Mesendoderm (in vitro differentiated cells): ENCODE measurements around the gene IL17REL.

ENCODE experiments used
- DNase-seq: peaks from one replicate; pipeline ENCODE4 v3.0.0; 2013
- H2AK5ac ChIP-seq: 2 replicates; pipeline ENCODE4 v1.6.1; 2013; ENCODE audit warnings: low read length, inconsistent platforms
- H2BK120ac ChIP-seq: 2 replicates; pipeline ENCODE4 v1.6.1; 2013; ENCODE audit warnings: low read depth, mild to moderate bottlenecking, low read length, moderate library complexity, mixed read lengths
- H2BK15ac ChIP-seq: replicated peaks from 2 replicates; pipeline ENCODE4 v1.6.1; 2013; ENCODE audit warnings: low read depth, mild to moderate bottlenecking, moderate library complexity
- H2BK5ac ChIP-seq: 2 replicates; pipeline ENCODE4 v1.6.1; 2013; ENCODE audit warnings: low read length, inconsistent platforms
- H3K18ac ChIP-seq: 2 replicates; pipeline ENCODE4 v1.6.1; 2013; ENCODE audit warnings: mild to moderate bottlenecking, low read length, mixed read lengths
- H3K23ac ChIP-seq: one replicate; pipeline ENCODE4 v1.6.1; 2013; ENCODE audit warnings: low read length
- H3K27ac ChIP-seq: 2 replicates; pipeline ENCODE4 v1.5.1; 2013; ENCODE audit warnings: low read depth, mild to moderate bottlenecking, inconsistent platforms, low read length, moderate library complexity
- H3K27me3 ChIP-seq: 2 replicates; pipeline ENCODE4 v1.6.1; 2013; ENCODE audit warnings: low read length, control low read depth, mild to moderate bottlenecking, inconsistent platforms; ENCODE audit not compliant: insufficient read depth, poor library complexity
- H3K36me3 ChIP-seq: 2 replicates; pipeline ENCODE4 v1.6.1; 2013; ENCODE audit warnings: low read length, inconsistent platforms; ENCODE audit not compliant: control insufficient read depth, insufficient read depth
- H3K4ac ChIP-seq: one replicate; pipeline ENCODE4 v1.6.1; 2013; ENCODE audit warnings: low read depth, mild to moderate bottlenecking, low read length, moderate library complexity
- H3K4me1 ChIP-seq: 2 replicates; pipeline ENCODE4 v1.6.1; 2013; ENCODE audit warnings: low read depth, low read length, inconsistent platforms; ENCODE audit not compliant: control insufficient read depth
- H3K4me2 ChIP-seq: 2 replicates; pipeline ENCODE4 v1.6.1; 2013; ENCODE audit warnings: low read length
- H3K4me3 ChIP-seq: 2 replicates; pipeline ENCODE4 v1.5.1; 2013; ENCODE audit warnings: mild to moderate bottlenecking, low read length
- H3K56ac ChIP-seq: one replicate; pipeline ENCODE4 v1.6.1; 2013; ENCODE audit warnings: low read length
- H3K79me1 ChIP-seq: 2 replicates; pipeline ENCODE4 v1.6.1; 2013; ENCODE audit warnings: low read length, inconsistent platforms
- H3K79me2 ChIP-seq: 2 replicates; pipeline ENCODE4 v1.6.1; 2013; ENCODE audit warnings: mild to moderate bottlenecking, low read length; ENCODE audit not compliant: control insufficient read depth, insufficient read depth
- H3K9ac ChIP-seq: 2 replicates; pipeline ENCODE4 v1.6.1; 2013; ENCODE audit warnings: low read length, inconsistent platforms
- H4K5ac ChIP-seq: one replicate; pipeline ENCODE4 v1.6.1; 2013; ENCODE audit warnings: low read length
- H4K8ac ChIP-seq: one replicate; pipeline ENCODE4 v1.6.1; 2013; ENCODE audit warnings: low read depth, mild to moderate bottlenecking, control low read depth, low read length, moderate library complexity
- WGBS: extraction: QIAGEN DNeasy Blood & Tissue Kit; methylation state at CpG from one replicate; pipeline ENCODE4 v1.1.7; 2013; ENCODE audit warnings: low lambda C conversion rate, missing lambda C conversion rate; ENCODE audit not compliant: insufficient coverage; ENCODE audit errors: extremely low coverage; 5-methylcytosine and 5-hydroxymethylcytosine counted together

IL17REL gene

DNA sequence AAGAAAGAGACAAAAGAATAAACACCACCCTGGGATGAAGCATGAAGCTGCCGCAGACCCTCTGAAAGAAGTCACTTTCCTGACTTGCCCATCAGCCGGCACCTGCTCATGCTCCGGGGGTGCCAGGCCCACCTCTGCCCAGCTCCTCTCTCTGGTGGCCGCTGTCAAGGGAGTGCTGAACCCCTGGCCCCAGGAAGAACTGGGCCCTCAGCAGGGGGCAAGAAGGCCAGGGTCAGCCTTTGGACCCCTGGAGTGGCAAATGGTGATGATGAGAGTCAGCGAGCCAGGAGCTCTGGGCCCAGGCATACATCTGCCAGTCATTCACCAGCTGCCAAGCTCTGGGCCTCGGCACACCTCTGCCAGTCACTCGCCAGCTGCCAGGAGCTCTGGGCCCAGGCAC, 28.2 kb upstream of the IL17REL start:
- Histone ChIP-seq H3K36me3 (no peaks in the 10 kb centered on the region), H3K4me1 (no peaks in the 10 kb centered on the region), H4K8ac (no peak overlapping the region), H2BK120ac (no peak overlapping the region), H2BK15ac (no peak overlapping the region), H3K79me2 (no peaks in the 10 kb centered on the region), H3K23ac (no peak overlapping the region), H3K79me1 (no peaks in the 10 kb centered on the region), H3K4me3 (no peak overlapping the region), H3K4me2 (no peak overlapping the region), H3K4ac (no peak overlapping the region), H3K9ac (no peak overlapping the region), H2BK5ac (no peak overlapping the region), H3K27me3 (no peaks in the 10 kb centered on the region), H3K18ac (no peak overlapping the region), H3K56ac (no peak overlapping the region), H4K5ac (no peak overlapping the region), H2AK5ac (no peak overlapping the region), H3K27ac (no peak overlapping the region)
- DNase-seq = no peak
- no CpG with 5 or more reads among the region's 7 CpGs for WGBS

GRCh38 chr22:50039669-50040443, 27.3 kb upstream of the IL17REL start:
- no peaks in the 10 kb centered on the region for H3K4me1 ChIP-seq
- H4K8ac ChIP-seq = no peak overlapping the region
- no peak overlapping the region for H3K4me2 ChIP-seq
- no peak for DNase-seq
- H3K18ac ChIP-seq = no peak overlapping the region
- no peak overlapping the region for H3K9ac ChIP-seq
- H3K79me1 ChIP-seq = no peaks in the 10 kb centered on the region
- H2BK15ac ChIP-seq = no peak overlapping the region
- no CpG with 5 or more reads among the region's 29 CpGs for WGBS
- H2BK120ac ChIP-seq = no peak overlapping the region
- no peak overlapping the region for H3K4ac ChIP-seq
- H3K23ac ChIP-seq = peak overlapping the region; percentile 30
- no peaks in the 10 kb centered on the region for H3K36me3 ChIP-seq
- H3K27me3 ChIP-seq = no peaks in the 10 kb centered on the region
- no peak overlapping the region for H3K56ac ChIP-seq
- no peak overlapping the region for H3K27ac ChIP-seq
- H2AK5ac ChIP-seq = no peak overlapping the region
- H3K79me2 ChIP-seq = no peaks in the 10 kb centered on the region
- H4K5ac ChIP-seq = no peak overlapping the region
- no peak overlapping the region for H3K4me3 ChIP-seq
- H2BK5ac ChIP-seq = no peak overlapping the region

DNA sequence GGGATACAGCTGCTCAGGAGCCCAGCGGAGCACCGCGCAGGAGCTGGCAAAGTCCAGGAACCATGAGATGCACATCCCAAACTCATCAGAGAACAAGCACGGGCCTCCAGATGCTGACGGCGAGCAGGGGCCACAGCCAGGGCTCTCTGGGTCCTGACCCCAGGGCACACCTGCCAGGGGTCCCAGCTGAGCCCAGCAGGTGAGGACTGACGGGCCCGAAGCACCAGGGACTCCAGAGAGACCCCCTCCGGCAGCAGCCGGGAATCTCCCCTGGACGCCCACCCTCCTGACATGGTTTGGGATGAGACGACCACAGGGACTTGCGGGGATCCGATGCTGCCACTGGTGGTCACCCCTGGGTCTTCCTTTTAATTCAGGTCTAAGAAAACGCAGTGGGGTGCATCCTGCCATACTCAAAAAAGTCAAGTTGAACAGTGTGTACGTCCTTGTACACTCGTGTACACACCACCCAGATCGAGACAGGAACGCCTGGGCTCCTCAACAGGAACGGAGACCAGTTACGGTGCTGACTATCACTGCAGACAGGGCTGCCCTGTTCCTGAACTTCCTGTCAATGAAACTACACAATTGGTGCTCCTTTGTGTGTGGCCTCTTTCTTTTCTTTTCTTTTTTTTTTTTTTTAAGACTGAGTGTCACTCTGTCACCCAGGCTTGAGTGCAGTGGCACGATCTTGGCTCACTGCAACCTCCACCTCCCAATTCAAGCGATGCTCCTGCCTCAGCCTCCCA, 23.6 kb upstream of the IL17REL start:
- Histone ChIP-seq H3K4ac (no peak overlapping the region), H2BK120ac (no peak overlapping the region), H3K27me3 (no peaks in the 10 kb centered on the region), H3K9ac (no peak overlapping the region), H4K8ac (no peak overlapping the region), H3K23ac (no peak overlapping the region), H2BK5ac (no peak overlapping the region), H3K79me1 (no peaks in the 10 kb centered on the region), H4K5ac (no peak overlapping the region), H3K27ac (no peak overlapping the region), H3K4me1 (no peaks in the 10 kb centered on the region), H3K4me3 (no peak overlapping the region), H3K36me3 (no peaks in the 10 kb centered on the region), H3K56ac (no peak overlapping the region), H3K4me2 (no peak overlapping the region), H3K79me2 (no peaks in the 10 kb centered on the region), H2AK5ac (no peak overlapping the region), H2BK15ac (no peak overlapping the region), H3K18ac (no peak overlapping the region)
- no peak for DNase-seq
- WGBS = no CpG with 5 or more reads among the region's 23 CpGs

DNA sequence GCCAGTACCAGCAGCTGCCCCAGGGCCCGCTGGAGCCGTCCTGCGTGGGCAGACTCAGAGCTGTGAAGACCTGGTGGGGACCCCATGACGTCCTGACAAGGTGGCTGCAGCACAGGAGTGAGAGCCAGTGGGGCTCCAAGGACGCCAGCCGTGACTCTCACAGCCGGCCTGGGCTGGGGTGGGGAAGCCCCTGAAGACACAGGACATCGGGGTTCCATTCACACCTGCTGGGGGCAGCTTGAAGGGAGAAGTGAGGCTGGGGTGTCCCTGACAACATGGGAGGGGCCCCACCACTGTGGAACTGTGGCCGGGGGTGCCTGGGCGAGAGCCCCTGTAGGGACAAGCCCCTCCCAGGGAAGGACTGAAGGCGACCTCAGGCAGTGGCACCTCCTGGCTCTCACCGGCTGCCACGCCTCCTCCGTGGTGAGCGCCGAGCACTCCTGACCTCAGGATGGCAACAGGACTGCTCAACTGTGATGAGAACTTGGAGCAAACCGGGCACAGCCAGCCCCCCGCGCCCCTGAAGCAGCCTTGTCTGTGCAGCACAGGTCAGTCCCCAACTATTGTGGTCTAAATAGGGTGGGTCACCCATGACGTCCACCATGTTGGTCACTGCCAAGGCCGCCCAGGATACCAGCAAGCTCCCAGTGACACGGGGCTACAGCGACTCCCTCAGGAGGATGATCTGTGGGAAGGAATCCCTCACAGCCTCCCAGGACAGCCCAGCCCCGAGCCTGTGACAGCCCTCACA, 22.7 kb upstream of the IL17REL start:
- WGBS = no CpG with 5 or more reads among the region's 24 CpGs

GRCh38 chr22:50034126-50035081, 21.8 kb upstream of the IL17REL start:
- Histone ChIP-seq H2AK5ac (no peak overlapping the region), H3K79me2 (no peaks in the 10 kb centered on the region), H3K27me3 (no peaks in the 10 kb centered on the region), H3K23ac (no peak overlapping the region), H3K4ac (no peak overlapping the region), H3K9ac (no peak overlapping the region), H3K4me1 (no peaks in the 10 kb centered on the region), H3K4me2 (no peak overlapping the region), H3K36me3 (no peaks in the 10 kb centered on the region), H4K8ac (no peak overlapping the region), H2BK5ac (no peak overlapping the region), H4K5ac (no peak overlapping the region), H3K4me3 (no peak overlapping the region), H2BK120ac (no peak overlapping the region), H2BK15ac (no peak overlapping the region), H3K56ac (no peak overlapping the region), H3K18ac (no peak overlapping the region), H3K79me1 (no peaks in the 10 kb centered on the region), H3K27ac (no peak overlapping the region)
- no CpG with 5 or more reads among the region's 43 CpGs for WGBS
- DNase-seq = no peak

More for the DNA sequence above, 22.7 kb upstream of the IL17REL start:
- Histone ChIP-seq H4K5ac (no peak overlapping the region), H3K27ac (no peak overlapping the region), H3K4me2 (no peak overlapping the region), H3K18ac (no peak overlapping the region), H3K36me3 (no peaks in the 10 kb centered on the region), H3K4me3 (no peak overlapping the region), H3K79me1 (no peaks in the 10 kb centered on the region), H2BK15ac (no peak overlapping the region), H3K23ac (no peak overlapping the region), H3K4ac (no peak overlapping the region), H3K56ac (no peak overlapping the region), H2AK5ac (no peak overlapping the region), H2BK5ac (no peak overlapping the region), H4K8ac (no peak overlapping the region), H3K4me1 (no peaks in the 10 kb centered on the region), H3K79me2 (no peaks in the 10 kb centered on the region), H2BK120ac (no peak overlapping the region), H3K9ac (no peak overlapping the region), H3K27me3 (no peaks in the 10 kb centered on the region)
- DNase-seq = no peak
